Erythroblast (primary cell): ENCODE results near the gene SLC38A7.

Source experiments
- GATA1 ChIP-seq: IDR thresholded peaks from 2 replicates; pipeline ENCODE4 v1.6.1; 2011; ENCODE audit warnings: low read depth, mild to moderate bottlenecking, control low read depth, low read length, moderate library complexity
- POLR2A ChIP-seq: IDR thresholded peaks from 2 replicates; pipeline ENCODE4 v1.6.1; 2011; ENCODE audit warnings: mild to moderate bottlenecking, low read length

GRCh38 chr16:58651965-58652348, 32.6 kb downstream of the SLC38A7 start:
- no peak for TF ChIP-seq POLR2A
- no peak for TF ChIP-seq GATA1
